K562 (cell line): ENCODE results near the gene RINL. TPM values are rescaled to one million over a fixed set of nuclear protein-coding genes. Genes with fewer than 3 reads are reported as not detected.

ENCODE experiments used
- ATAC-seq: fragments of 200-7000 bp; cut with Tn5 transposase; 3 replicates; pipeline ENCODE4 v1.9.1; 2020; ENCODE audit warnings: moderate library complexity
- BruUV-seq: library from RNA; stranded (reverse); fragments of 400-500 nt; replicated peaks from 2 replicates; lab custom pipeline; 2021; lab: Mats Ljungman, UMichigan
- CTCF ChIA-PET: fragments of 300-600 bp; formaldehyde crosslinking; extraction: SDS; loops from one replicate; lab custom pipeline; 2021; ENCODE audit warnings: low intra/inter-chr PET ratio; lab: Yijun Ruan, JAX
- POLR2A ChIA-PET: fragments of 300-600, 350-650 bp; sonication (Branson Sonifier 250); formaldehyde crosslinking; extraction: SDS; loops from one replicate; lab custom pipeline; 2021; ENCODE audit warnings: antibody characterized with exemption, inconsistent platforms; lab: Yijun Ruan, JAX
- DNase-seq, 4 experiments: peaks; one replicate each; pipeline versions ENCODE4 v3.0.0 to v3.0.0-alpha.2; 2011 to 2018; ENCODE audit warnings: low spot score in 3 of 4, mixed read lengths in 3 of 4; ENCODE audit errors: extremely low read depth in 1 of 4
- FAIRE-seq: peaks from 2 replicates; lab custom pipeline; 2011; peaks lifted over from hg19 to GRCh38; lab: Jason Lieb, UNC
- H2AFZ ChIP-seq: 2 replicates; pipeline ENCODE4 v1.6.0; 2011; ENCODE audit warnings: low read depth, low read length, control low read depth, inconsistent platforms
- H3K27ac ChIP-seq: fragments of 200-600 bp; 3 replicates; pipeline ENCODE4 v1.8.0; 2011; ENCODE audit warnings: low read depth, mild to moderate bottlenecking, control low read depth, inconsistent platforms, low read length, moderate library complexity, mixed read lengths; ENCODE audit errors: extremely low read depth
- H3K27me3 ChIP-seq, 2 experiments: fragments of 300-600 bp in 1 of 2; 2 replicates in 1 of 2; 3 replicates in 1 of 2; pipeline versions ENCODE4 v1.6.0 to v1.8.0; 2011; ENCODE audit warnings: inconsistent platforms in 2 of 2, low read length in 2 of 2, mild to moderate bottlenecking in 1 of 2, mixed read lengths in 1 of 2, moderate library complexity in 1 of 2; ENCODE audit not compliant: control insufficient read depth in 2 of 2, insufficient read depth in 2 of 2
- H3K36me3 ChIP-seq: fragments of 300-600 bp; 3 replicates; pipeline ENCODE4 v1.8.0; 2011; ENCODE audit warnings: mild to moderate bottlenecking, low read length, inconsistent platforms; ENCODE audit not compliant: control insufficient read depth, insufficient read depth
- H3K4me1 ChIP-seq, 2 experiments: fragments of 200-600 bp in 1 of 2; replicated peaks in 1 of 2; 2 replicates in 1 of 2; 3 replicates in 1 of 2; pipeline versions ENCODE4 v1.5.1 to v1.8.0; 2011; ENCODE audit warnings: inconsistent platforms in 2 of 2, low read length in 2 of 2, mild to moderate bottlenecking in 1 of 2, mixed read lengths in 1 of 2, moderate library complexity in 1 of 2; ENCODE audit not compliant: control insufficient read depth in 2 of 2, insufficient read depth in 2 of 2
- H3K4me2 ChIP-seq: 2 replicates; pipeline ENCODE4 v1.6.1; 2011; ENCODE audit warnings: low read length, control low read depth, inconsistent platforms, mixed read lengths; ENCODE audit not compliant: insufficient read depth
- H3K4me3 ChIP-seq: fragments of 200-600 bp; sonication (generic), shearing (Covaris generic); 2 replicates; pipeline ENCODE4 v1.5.1; 2016; ENCODE audit warnings: control low read depth, inconsistent platforms
- H3K79me2 ChIP-seq: fragments of 200-600 bp; 3 replicates; pipeline ENCODE4 v1.8.0; 2011; ENCODE audit warnings: low read length, inconsistent platforms; ENCODE audit not compliant: control insufficient read depth, insufficient read depth
- H3K9ac ChIP-seq, 2 experiments: 2 replicates each; pipeline versions ENCODE4 v1.6.0 to v1.6.1; 2011; ENCODE audit warnings: low read depth in 2 of 2, low read length in 2 of 2, control low read depth in 1 of 2, inconsistent platforms in 1 of 2, mild to moderate bottlenecking in 1 of 2, mixed read lengths in 1 of 2; ENCODE audit not compliant: insufficient read depth in 1 of 2
- H3K9me1 ChIP-seq: one replicate; pipeline ENCODE4 v1.6.0; 2011; ENCODE audit warnings: inconsistent platforms, mild to moderate bottlenecking, low read length, moderate library complexity; ENCODE audit not compliant: control insufficient read depth, insufficient read depth
- H3K9me3 ChIP-seq: replicated peaks from 2 replicates; pipeline ENCODE4 v1.5.1; 2011; ENCODE audit warnings: low read depth, low read length, inconsistent platforms; ENCODE audit not compliant: control insufficient read depth, insufficient read depth
- H4K20me1 ChIP-seq: replicated peaks from 2 replicates; pipeline ENCODE4 v1.6.1; 2011; ENCODE audit warnings: low read length, inconsistent platforms, mixed read lengths; ENCODE audit not compliant: control insufficient read depth, insufficient read depth
- BRCA1 ChIP-seq, 2 experiments: fragments of 450-650 bp in 1 of 2; sonication (generic) in 1 of 2; formaldehyde crosslinking in 1 of 2; IDR thresholded peaks; 2 replicates each; pipeline versions ENCODE4 v1.5.0 to v1.6.1; 2017 to 2020; ENCODE audit warnings: mild to moderate bottlenecking in 1 of 2, missing genetic modification reagents in 1 of 2
- CCAR2 ChIP-seq: fragments of 200-400 bp; formaldehyde crosslinking; IDR thresholded peaks from 2 replicates; pipeline ENCODE4 v1.6.1; 2017; ENCODE audit warnings: mild to moderate bottlenecking, low read depth, low read length
- ELK3 ChIP-seq: fragments of 450-650 bp; formaldehyde crosslinking; IDR thresholded peaks from 2 replicates; pipeline ENCODE4 v1.4.0; 2020; ENCODE audit warnings: mild to moderate bottlenecking
- FOXJ3 ChIP-seq: sonication (generic); formaldehyde crosslinking; IDR thresholded peaks from 2 replicates; pipeline ENCODE4 v1.4.0; 2020; ENCODE audit warnings: mild to moderate bottlenecking, missing genetic modification reagents
- GABPB1 ChIP-seq: sonication (generic); formaldehyde crosslinking; IDR thresholded peaks from 2 replicates; pipeline ENCODE4 v1.8.0; 2022; ENCODE audit warnings: mild to moderate bottlenecking, missing genetic modification reagents
- MAZ ChIP-seq, 2 experiments: fragments of 450-650 bp in 1 of 2; sonication (generic) in 1 of 2; formaldehyde crosslinking; IDR thresholded peaks in 1 of 2; conservative IDR thresholded peaks in 1 of 2; 2 replicates each; pipeline versions ENCODE4 v1.4.0 to v1.5.0; 2020; ENCODE audit warnings: mild to moderate bottlenecking in 1 of 2, missing genetic modification reagents in 1 of 2
- NFATC3 ChIP-seq: fragments of 450-650 bp; IDR thresholded peaks from 2 replicates; pipeline ENCODE4 v1.6.1; 2017; ENCODE audit warnings: mild to moderate bottlenecking
- RBFOX2 ChIP-seq: fragments of 200-400 bp; formaldehyde crosslinking; IDR thresholded peaks from 2 replicates; pipeline ENCODE4 v1.6.1; 2017; ENCODE audit warnings: low read depth, mild to moderate bottlenecking, low read length, moderate library complexity
- SMAD3 ChIP-seq: fragments of 450-650 bp; formaldehyde crosslinking; conservative IDR thresholded peaks from 2 replicates; pipeline ENCODE4 v1.4.0; 2020; ENCODE audit warnings: mild to moderate bottlenecking
- TAF7 ChIP-seq: fragments of 450-650 bp; IDR thresholded peaks from 2 replicates; pipeline ENCODE4 v1.6.1; 2016; ENCODE audit warnings: missing genetic modification characterization, missing compliant biosample characterization
- TCFL5 ChIP-seq: fragments of 250-450 bp; sonication (Bioruptor Pico); conservative IDR thresholded peaks from 2 replicates; pipeline ENCODE4 v1.6.1; 2021; ENCODE audit warnings: mild to moderate bottlenecking, moderate library complexity, matching md5 sums
- THAP7 ChIP-seq: fragments of 250-450 bp; sonication (Bioruptor Pico); IDR thresholded peaks from 2 replicates; pipeline ENCODE4 v1.5.0; 2021
- WHSC1 ChIP-seq: IDR thresholded peaks from one replicate; pipeline ENCODE4 v1.6.1; 2012; ENCODE audit warnings: low read length, control low read depth, inconsistent platforms
- ZBTB1 ChIP-seq: sonication (generic); formaldehyde crosslinking; IDR thresholded peaks from 2 replicates; pipeline ENCODE4 v1.8.1; 2023; ENCODE audit warnings: missing genetic modification reagents, low read depth, mild to moderate bottlenecking, borderline replicate concordance
- ZNF143 ChIP-seq: sonication (generic); formaldehyde crosslinking; IDR thresholded peaks from 2 replicates; pipeline ENCODE4 v1.9.0; 2022; ENCODE audit warnings: mild to moderate bottlenecking, missing genetic modification reagents
- ZNF785 ChIP-seq: fragments of 250-450 bp; sonication (Bioruptor Pico); IDR thresholded peaks from 2 replicates; pipeline ENCODE4 v1.4.0; 2020; ENCODE audit warnings: mild to moderate bottlenecking
- WGBS: fragments of 100-300 bp; shearing (Covaris generic); methylation state at CpG from one replicate; pipeline ENCODE4 v1.1.6; 2016; ENCODE audit warnings: low coverage, mixed read lengths; ENCODE audit not compliant: insufficient coverage; ENCODE audit errors: missing lambda C conversion rate; 5-methylcytosine and 5-hydroxymethylcytosine counted together
- in situ Hi-C: fragments of 300-500 bp; cut with MboI; formaldehyde crosslinking; loops from 4 replicates; pipeline ENCODE4 v1.15.0; 2018; ENCODE audit warnings: inconsistent platforms, mixed read lengths
- intact Hi-C: fragments of 100-400 bp; cut with micrococcal nuclease; formaldehyde crosslinking; loops from 2 replicates; pipeline ENCODE4 v1.14.2; 2022
- polyA plus RNA-seq, 8 experiments: library from polyadenylated mRNA; depleted of rRNA in 4 of 8; stranded (reverse) in 5 of 8; unstranded in 3 of 8; fragments of >200 nt; fragmentation: Nextera tagmentation in 2 of 8; fragmentation: Illumina TruSeq in 1 of 8; extraction: Ambion mirVana in 2 of 8; extraction: Trizol in 1 of 8; gene quantifications; 2 replicates each; pipeline versions ENCODE4 v1.2.1 to v1.2.3, GENCODE V29; 2011 to 2014; ENCODE audit warnings: inconsistent platforms in 1 of 8, missing spikeins in 1 of 8
- total RNA-seq, 7 experiments: library from RNA; depleted of rRNA in 6 of 7; stranded (reverse); fragments of >200 nt in 6 of 7; fragmentation: Illumina TruSeq in 2 of 7; extraction: Trizol in 2 of 7; gene quantifications; 2 replicates each; pipeline versions ENCODE4 v1.2.1 to v1.2.3, GENCODE V29; 2011 to 2021; ENCODE audit warnings: low replicate concordance in 1 of 7

RINL gene
- total and polyA plus RNA-seq, 9 of the 15 experiments (the other 6 are each of a cell fraction or from before 2014, with no cell fraction given): 0.82 to 10.9 (median 4.9) TPM

- no peak for TF ChIP-seq FOXJ3 (CRISPR knock-in tag)
- peak; percentile 61; the same call in 1 of the 2 replicates for TF ChIP-seq RBFOX2
- TF ChIP-seq ELK3 (CRISPR knock-in tag): no peak
- TF ChIP-seq ZNF143 (CRISPR knock-in tag): no peak
- TF ChIP-seq, all 486 proteins: peak for 6
Measured at GRCh38 chr19:38841787-38842438, 36.2 kb downstream of the RINL start (continued).

GRCh38 chr19:38841180-38841766 lies 36.8 kb downstream of the RINL start:
- WGBS: 92% methylated on average over 11 of the region's 12 CpGs
- no peaks in the 10 kb centered on the region for H3K9me3 ChIP-seq
- no TSS peak for BruUV-seq
- H3K36me3 ChIP-seq: peaks cover 99% of the 10 kb centered on the region
- no peak overlapping the region for H3K27ac ChIP-seq
- peak; percentile 37 for FAIRE-seq
- no peaks in the 10 kb centered on the region for H3K9me1 ChIP-seq
- in situ Hi-C loops (no loop called here), intact Hi-C loops (no loop called here)
- H3K9ac ChIP-seq: no peak overlapping the region
- DNase-seq: peak in 1 of 4 experiments; percentile 1
- no peak overlapping the region for H2AFZ ChIP-seq
- H3K79me2 ChIP-seq: peaks cover 53% of the 10 kb centered on the region
- no peaks in the 10 kb centered on the region for H3K27me3 ChIP-seq
- no peak for ATAC-seq
- CTCF ChIA-PET: no interaction called here
- peaks cover 0 to 14% of the 10 kb centered on the region in 2 experiments; a peak in 4 of 5 replicates for H3K4me1 ChIP-seq
- no peak overlapping the region for H3K4me3 ChIP-seq
- H3K4me2 ChIP-seq: no peak overlapping the region
- peaks cover 30% of the 10 kb centered on the region for H4K20me1 ChIP-seq
- POLR2A ChIA-PET: interaction anchor here (0.7 to 4.7 kb wide), 7 partner anchors 8 to 198 kb away, joined by 3 to 58 read pairs (median 4); partner anchors contain the start of genes ECH1 and HNRNPL
- TF ChIP-seq BRCA1 (IDR thresholded peaks at IDR 0.05) (no peak), BRCA1 (CRISPR knock-in tag; IDR thresholded peaks at IDR 0.05) (no peak), NFATC3 (no peak), CCAR2 (no peak), TAF7 (tag) (no peak), THAP7 (no peak), GABPB1 (no peak), ZBTB1 (CRISPR knock-in tag) (no peak), SMAD3 (CRISPR knock-in tag) (no peak), ZNF785 (CRISPR knock-in tag) (no peak), WHSC1 (no peak), MAZ (CRISPR knock-in tag; conservative IDR thresholded peaks at IDR 0.05 in 1 of 2, IDR thresholded peaks at IDR 0.05 in 1 of 2) (no peak), TCFL5 (no peak)
